HL-60 (cell line): ENCODE measurements around the gene HEATR9.

ENCODE experiments used
- DNase-seq, 2 experiments: peaks; one replicate each; pipeline ENCODE4 v3.0.0-alpha.2; 2010 to 2020; ENCODE audit warnings: low read depth in 1 of 2, low spot score in 1 of 2
- H3K27ac ChIP-seq: fragments of 250-450 bp; sonication (Bioruptor Pico); replicated peaks from 2 replicates; pipeline ENCODE4 v1.5.1; 2020; ENCODE audit warnings: mild to moderate bottlenecking, moderate library complexity
- H3K27me3 ChIP-seq: fragments of 250-450 bp; sonication (Bioruptor Pico); 2 replicates; pipeline ENCODE4 v1.5.1; 2021; ENCODE audit warnings: mild to moderate bottlenecking, moderate library complexity; ENCODE audit not compliant: insufficient read depth, poor library complexity, severe bottlenecking
- H3K4me3 ChIP-seq: replicated peaks from 2 replicates; pipeline ENCODE4 v1.5.1; 2011; ENCODE audit warnings: mild to moderate bottlenecking, control low read depth, low read length; ENCODE audit not compliant: insufficient read depth
- GABPA ChIP-seq: IDR thresholded peaks from 2 replicates; pipeline ENCODE4 v1.6.1; 2012; ENCODE audit warnings: low read depth
- POLR2AphosphoS5 ChIP-seq: IDR thresholded peaks from 2 replicates; pipeline ENCODE4 v1.6.1; 2012; ENCODE audit warnings: low read depth
- SPI1 ChIP-seq: IDR thresholded peaks from 2 replicates; pipeline ENCODE4 v1.6.1; 2012; ENCODE audit warnings: low read depth, mild to moderate bottlenecking, borderline replicate concordance
- TF ChIP-seq, protein P1 (sequence below): IDR thresholded peaks from one replicate; pipeline ENCODE4 v1.5.1; 2011; ENCODE audit warnings: low read length, control low read depth, inconsistent platforms; ENCODE audit not compliant: insufficient read depth
- TF ChIP-seq, protein P2 (sequence below): IDR thresholded peaks from 2 replicates; pipeline ENCODE4 v1.6.1; 2012; ENCODE audit warnings: low read depth; ENCODE audit not compliant: insufficient replicate concordance

HEATR9 gene

DNA sequence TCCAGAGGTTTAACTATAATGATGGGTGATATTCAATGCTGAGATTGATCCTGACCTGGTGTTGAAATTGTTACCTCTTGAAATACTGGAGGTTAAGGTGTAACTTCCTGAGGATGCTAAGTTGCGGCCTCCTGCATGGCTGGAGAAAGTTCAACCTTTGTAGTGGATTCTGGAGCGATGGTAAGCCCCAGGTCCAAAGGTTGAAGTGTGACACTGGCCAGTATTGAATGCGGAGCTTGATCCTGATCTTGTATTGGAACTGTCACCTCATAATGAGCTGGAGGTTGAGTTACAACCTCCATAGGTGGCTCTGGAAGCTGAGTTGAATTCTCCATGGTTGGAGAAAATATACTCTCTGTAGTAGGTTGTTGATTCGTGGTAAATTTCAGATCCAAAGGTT is 44.9 kb upstream of the HEATR9 start:
- no peak overlapping the region for H3K4me3 ChIP-seq
- H3K27me3 ChIP-seq = no peaks in the 10 kb centered on the region
- no peak for TF ChIP-seq SPI1
- TF ChIP-seq GABPA = no peak
- H3K27ac ChIP-seq = no peak overlapping the region
- no peak for DNase-seq

DNA sequence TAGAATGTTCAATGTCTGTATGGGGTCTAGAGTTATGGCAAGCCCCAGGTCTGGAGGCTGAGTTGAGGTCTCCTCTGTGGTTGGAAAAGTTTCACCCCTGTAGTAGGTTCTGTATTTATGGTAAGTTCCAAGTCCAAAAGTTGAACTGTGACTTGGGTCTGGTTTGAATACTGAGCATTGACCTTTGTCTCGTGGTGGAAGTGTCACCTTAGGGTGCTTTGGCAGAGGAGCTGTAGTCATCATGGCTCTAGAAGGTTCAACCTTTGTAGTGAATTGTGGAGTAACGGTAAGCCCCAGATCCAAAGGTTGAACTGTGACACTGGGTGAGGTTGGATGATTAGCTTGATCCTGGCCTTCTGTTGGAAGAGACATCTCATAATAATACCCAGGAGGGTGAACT is 44.3 kb upstream of the HEATR9 start:
- H3K27me3 ChIP-seq = no peaks in the 10 kb centered on the region
- no peak overlapping the region for H3K27ac ChIP-seq
- H3K4me3 ChIP-seq = no peak overlapping the region
- DNase-seq = no peak
- TF ChIP-seq, protein P1, sequence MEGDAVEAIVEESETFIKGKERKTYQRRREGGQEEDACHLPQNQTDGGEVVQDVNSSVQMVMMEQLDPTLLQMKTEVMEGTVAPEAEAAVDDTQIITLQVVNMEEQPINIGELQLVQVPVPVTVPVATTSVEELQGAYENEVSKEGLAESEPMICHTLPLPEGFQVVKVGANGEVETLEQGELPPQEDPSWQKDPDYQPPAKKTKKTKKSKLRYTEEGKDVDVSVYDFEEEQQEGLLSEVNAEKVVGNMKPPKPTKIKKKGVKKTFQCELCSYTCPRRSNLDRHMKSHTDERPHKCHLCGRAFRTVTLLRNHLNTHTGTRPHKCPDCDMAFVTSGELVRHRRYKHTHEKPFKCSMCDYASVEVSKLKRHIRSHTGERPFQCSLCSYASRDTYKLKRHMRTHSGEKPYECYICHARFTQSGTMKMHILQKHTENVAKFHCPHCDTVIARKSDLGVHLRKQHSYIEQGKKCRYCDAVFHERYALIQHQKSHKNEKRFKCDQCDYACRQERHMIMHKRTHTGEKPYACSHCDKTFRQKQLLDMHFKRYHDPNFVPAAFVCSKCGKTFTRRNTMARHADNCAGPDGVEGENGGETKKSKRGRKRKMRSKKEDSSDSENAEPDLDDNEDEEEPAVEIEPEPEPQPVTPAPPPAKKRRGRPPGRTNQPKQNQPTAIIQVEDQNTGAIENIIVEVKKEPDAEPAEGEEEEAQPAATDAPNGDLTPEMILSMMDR = no peak
- TF ChIP-seq, protein P2, sequence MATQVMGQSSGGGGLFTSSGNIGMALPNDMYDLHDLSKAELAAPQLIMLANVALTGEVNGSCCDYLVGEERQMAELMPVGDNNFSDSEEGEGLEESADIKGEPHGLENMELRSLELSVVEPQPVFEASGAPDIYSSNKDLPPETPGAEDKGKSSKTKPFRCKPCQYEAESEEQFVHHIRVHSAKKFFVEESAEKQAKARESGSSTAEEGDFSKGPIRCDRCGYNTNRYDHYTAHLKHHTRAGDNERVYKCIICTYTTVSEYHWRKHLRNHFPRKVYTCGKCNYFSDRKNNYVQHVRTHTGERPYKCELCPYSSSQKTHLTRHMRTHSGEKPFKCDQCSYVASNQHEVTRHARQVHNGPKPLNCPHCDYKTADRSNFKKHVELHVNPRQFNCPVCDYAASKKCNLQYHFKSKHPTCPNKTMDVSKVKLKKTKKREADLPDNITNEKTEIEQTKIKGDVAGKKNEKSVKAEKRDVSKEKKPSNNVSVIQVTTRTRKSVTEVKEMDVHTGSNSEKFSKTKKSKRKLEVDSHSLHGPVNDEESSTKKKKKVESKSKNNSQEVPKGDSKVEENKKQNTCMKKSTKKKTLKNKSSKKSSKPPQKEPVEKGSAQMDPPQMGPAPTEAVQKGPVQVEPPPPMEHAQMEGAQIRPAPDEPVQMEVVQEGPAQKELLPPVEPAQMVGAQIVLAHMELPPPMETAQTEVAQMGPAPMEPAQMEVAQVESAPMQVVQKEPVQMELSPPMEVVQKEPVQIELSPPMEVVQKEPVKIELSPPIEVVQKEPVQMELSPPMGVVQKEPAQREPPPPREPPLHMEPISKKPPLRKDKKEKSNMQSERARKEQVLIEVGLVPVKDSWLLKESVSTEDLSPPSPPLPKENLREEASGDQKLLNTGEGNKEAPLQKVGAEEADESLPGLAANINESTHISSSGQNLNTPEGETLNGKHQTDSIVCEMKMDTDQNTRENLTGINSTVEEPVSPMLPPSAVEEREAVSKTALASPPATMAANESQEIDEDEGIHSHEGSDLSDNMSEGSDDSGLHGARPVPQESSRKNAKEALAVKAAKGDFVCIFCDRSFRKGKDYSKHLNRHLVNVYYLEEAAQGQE = no peak
- TF ChIP-seq POLR2AphosphoS5 (no peak), GABPA (no peak), SPI1 (no peak)

DNA sequence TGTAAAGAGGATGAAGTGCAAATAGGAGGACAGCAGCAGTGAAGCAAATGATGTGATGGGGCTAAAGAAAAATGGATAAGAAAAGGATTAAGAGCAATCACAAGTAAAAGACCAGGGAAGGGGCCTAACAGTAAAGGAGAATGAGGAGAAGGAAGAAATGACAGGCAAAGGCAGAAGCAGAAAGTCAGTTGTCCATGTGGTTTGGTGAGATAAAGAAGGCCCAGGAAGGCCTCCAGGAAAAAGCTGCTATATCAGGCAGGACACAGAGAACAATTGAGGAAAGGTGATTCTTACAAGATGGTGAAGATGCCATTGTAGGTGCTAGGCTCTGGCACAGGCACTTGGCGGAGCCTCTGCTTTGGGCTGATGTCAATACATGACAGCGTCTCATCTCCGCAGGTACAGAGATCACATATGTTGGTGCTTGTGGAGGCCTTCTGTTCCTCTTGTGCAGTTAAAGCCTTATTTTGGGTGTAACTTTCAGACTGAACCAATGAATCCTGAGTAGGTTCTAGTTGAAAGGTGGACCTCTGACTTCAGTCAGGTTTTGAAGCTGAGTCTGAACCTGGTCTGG is 43.7 kb upstream of the HEATR9 start:
- DNase-seq = no peak
- Histone ChIP-seq H3K27me3 (no peaks in the 10 kb centered on the region), H3K27ac (no peak overlapping the region), H3K4me3 (no peak overlapping the region)
- TF ChIP-seq, protein P2 = no peak
- TF ChIP-seq POLR2AphosphoS5 = no peak
- TF ChIP-seq, protein P1 = no peak
- no peak for TF ChIP-seq GABPA
- no peak for TF ChIP-seq SPI1

DNA sequence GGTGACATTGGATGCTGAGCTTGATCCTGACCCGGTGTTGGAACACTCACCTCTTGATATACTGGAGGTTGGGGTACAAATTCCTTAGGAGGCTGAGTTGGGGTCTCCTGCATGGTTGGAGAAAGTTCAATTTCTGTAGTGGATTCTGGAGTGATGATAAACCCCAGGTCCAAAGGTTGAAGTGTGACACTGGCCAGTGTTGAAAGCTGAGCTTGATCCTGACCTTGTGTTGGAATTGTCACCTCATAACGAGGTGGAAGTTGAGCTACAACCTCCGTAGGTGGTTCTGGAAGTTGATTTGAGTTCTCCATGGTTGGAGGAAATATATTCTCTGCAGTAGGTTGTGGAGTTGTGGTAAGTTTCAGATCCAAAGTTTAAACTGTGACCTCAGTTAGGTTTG is 40.7 kb upstream of the HEATR9 start:
- TF ChIP-seq POLR2AphosphoS5 = no peak
- TF ChIP-seq, protein P1 = no peak
- TF ChIP-seq, protein P2 = no peak
- no peak for TF ChIP-seq GABPA
- no peak for TF ChIP-seq SPI1
- DNase-seq = no peak
- no peak overlapping the region for H3K27ac ChIP-seq
- no peak overlapping the region for H3K4me3 ChIP-seq
- H3K27me3 ChIP-seq = no peaks in the 10 kb centered on the region
